HCT116 (cell line): Measurements from ENCODE around the gene VASH1. TPM values are rescaled to one million over a fixed set of nuclear protein-coding genes. Genes with fewer than 3 reads are reported as not detected.

Experiments used
- ATAC-seq: fragments of 200-7000 bp; cut with Tn5 transposase; 2 replicates; pipeline ENCODE4 v1.9.1; 2020; ENCODE audit warnings: mild to moderate bottlenecking, moderate library complexity
- BruUV-seq: library from RNA; stranded (reverse); fragments of 400-500 nt; replicated peaks from 2 replicates; lab custom pipeline; 2021; lab: Mats Ljungman, UMichigan
- CTCF ChIA-PET: fragments of 300-600 bp; sonication (Branson Sonifier 250); formaldehyde crosslinking; loops from one replicate; lab custom pipeline; 2021; ENCODE audit warnings: antibody characterized with exemption; lab: Charles Lee
- POLR2A ChIA-PET: fragments of 300-600, 350-600 bp; sonication (Branson Sonifier 250); formaldehyde crosslinking; loops from one replicate; lab custom pipeline; 2021; ENCODE audit warnings: antibody characterized with exemption; lab: Charles Lee
- RAD21 ChIA-PET, 2 experiments: fragments of 300-600 bp; sonication (Branson Sonifier 250); formaldehyde crosslinking; loops; one replicate each; lab custom pipeline; 2023; ENCODE audit warnings: low total read pairs in 2 of 2; ENCODE audit not compliant: uncharacterized antibody in 2 of 2, unreplicated experiment in 2 of 2, low non-redundant PET in 1 of 2; lab: Charles Lee
- DNase-seq: peaks from one replicate; pipeline ENCODE4 v3.0.0-alpha.2; 2010; ENCODE audit warnings: low read depth, low spot score
- H2AFZ ChIP-seq: fragments of 200-600 bp; shearing (Covaris generic), sonication (generic); 2 replicates; pipeline ENCODE4 v1.6.1; 2017; ENCODE audit warnings: low read depth, mixed run types, mixed read lengths, antibody characterized with exemption, low read length; ENCODE audit not compliant: poor library complexity, severe bottlenecking
- H3K27ac ChIP-seq: 2 replicates; pipeline ENCODE4 v1.5.1; 2012; ENCODE audit warnings: low read depth, low read length
- H3K27me3 ChIP-seq: fragments of 200-600 bp; sonication (generic); 2 replicates; pipeline ENCODE4 v1.6.1; 2016; ENCODE audit warnings: mixed run types, low read length, mixed read lengths; ENCODE audit not compliant: insufficient read depth
- H3K36me3 ChIP-seq, 2 experiments: fragments of 200-500 bp in 1 of 2; fragments of 200-600 bp in 1 of 2; sonication (Bioruptor generic) in 1 of 2; sonication (generic) in 1 of 2; 2 replicates each; pipeline versions ENCODE4 v1.5.1 to v1.6.1; 2014 to 2016; ENCODE audit warnings: low read length in 2 of 2, inconsistent platforms in 1 of 2, mixed read lengths in 1 of 2, mixed run types in 1 of 2; ENCODE audit not compliant: insufficient read depth in 2 of 2, control insufficient read depth in 1 of 2
- H3K4me1 ChIP-seq, 2 experiments: fragments of 200-600 bp in 1 of 2; sonication (generic) in 1 of 2; 2 replicates each; pipeline versions ENCODE4 v1.5.1 to v1.6.1; 2012 to 2017; ENCODE audit warnings: low read length in 2 of 2, inconsistent platforms in 1 of 2, mild to moderate bottlenecking in 1 of 2, mixed read lengths in 1 of 2, mixed run types in 1 of 2, moderate library complexity in 1 of 2; ENCODE audit not compliant: insufficient read depth in 2 of 2, control insufficient read depth in 1 of 2
- H3K4me2 ChIP-seq: fragments of 200-600 bp; sonication (generic); 2 replicates; pipeline ENCODE4 v1.6.1; 2017; ENCODE audit warnings: mixed run types, low read length, mixed read lengths
- H3K4me3 ChIP-seq, 2 experiments: fragments of 200-600 bp in 1 of 2; sonication (generic) in 1 of 2; replicated peaks in 1 of 2; 2 replicates each; pipeline ENCODE4 v1.5.1; 2011 to 2016; ENCODE audit warnings: low read length in 2 of 2, control low read depth in 1 of 2, low read depth in 1 of 2, mild to moderate bottlenecking in 1 of 2, mixed read lengths in 1 of 2, mixed run types in 1 of 2
- H3K79me2 ChIP-seq: fragments of 200-600 bp; sonication (generic); 2 replicates; pipeline ENCODE4 v1.6.1; 2017; ENCODE audit warnings: mild to moderate bottlenecking, mixed run types, low read length, moderate library complexity, mixed read lengths; ENCODE audit not compliant: insufficient read depth
- H3K9ac ChIP-seq: fragments of 200-600 bp; sonication (generic); 2 replicates; pipeline ENCODE4 v1.6.1; 2016; ENCODE audit warnings: low read length, mixed read lengths
- H3K9me2 ChIP-seq: fragments of 200-600 bp; sonication (generic), shearing (Covaris generic); 2 replicates; pipeline ENCODE4 v1.6.1; 2017; ENCODE audit warnings: mixed run types, mild to moderate bottlenecking, moderate library complexity; ENCODE audit not compliant: insufficient read depth
- H3K9me3 ChIP-seq, 2 experiments: fragments of 200-500 bp in 1 of 2; fragments of 200-600 bp in 1 of 2; sonication (Bioruptor generic) in 1 of 2; sonication (generic) in 1 of 2; 2 replicates each; pipeline ENCODE4 v1.6.1; 2014 to 2017; ENCODE audit warnings: low read length in 2 of 2, mixed read lengths in 2 of 2, inconsistent platforms in 1 of 2, low read depth in 1 of 2, mild to moderate bottlenecking in 1 of 2, mixed run types in 1 of 2, moderate library complexity in 1 of 2; ENCODE audit not compliant: control insufficient read depth in 1 of 2, insufficient read depth in 1 of 2
- H4K20me1 ChIP-seq: fragments of 200-600 bp; sonication (generic), shearing (Covaris generic); 2 replicates; pipeline ENCODE4 v1.6.1; 2017; ENCODE audit warnings: mixed run types, mild to moderate bottlenecking, moderate library complexity; ENCODE audit not compliant: insufficient read depth
- CBX3 ChIP-seq: IDR thresholded peaks from 2 replicates; pipeline ENCODE4 v1.6.1; 2012; ENCODE audit warnings: low read depth
- CTCF ChIP-seq, 3 experiments: fragments of 200-600 bp in 1 of 3; sonication (generic) in 1 of 3; IDR thresholded peaks in 2 of 3; conservative IDR thresholded peaks in 1 of 3; 2 replicates each; pipeline ENCODE4 v1.5.1; 2012 to 2017; ENCODE audit warnings: low read depth in 2 of 3, low read length in 2 of 3, antibody characterized with exemption in 1 of 3, borderline replicate concordance in 1 of 3, control low read depth in 1 of 3, mild to moderate bottlenecking in 1 of 3, mixed read lengths in 1 of 3, mixed run types in 1 of 3, moderate library complexity in 1 of 3; ENCODE audit not compliant: insufficient read depth in 1 of 3
- POLR2A ChIP-seq: IDR thresholded peaks from 2 replicates; pipeline ENCODE4 v1.7.0; 2011; ENCODE audit warnings: borderline replicate concordance; ENCODE audit not compliant: insufficient read depth, insufficient read length; ENCODE audit errors: extremely low read depth
- RAD21 ChIP-seq: IDR thresholded peaks from 2 replicates; pipeline ENCODE4 v1.6.1; 2012; ENCODE audit warnings: low read depth, mild to moderate bottlenecking
- REST ChIP-seq: IDR thresholded peaks from 2 replicates; pipeline ENCODE4 v1.6.1; 2012; ENCODE audit warnings: low read depth
- SP1 ChIP-seq: IDR thresholded peaks from 2 replicates; pipeline ENCODE4 v1.6.1; 2012; ENCODE audit warnings: low read depth
- ZFX ChIP-seq: fragments of 450-650 bp; IDR thresholded peaks from 2 replicates; pipeline ENCODE4 v1.6.1; 2017
- intact Hi-C: fragments of 100-400 bp; cut with micrococcal nuclease; formaldehyde crosslinking; loops from 2 replicates; pipeline ENCODE4 v1.10.0; 2022
- total RNA-seq: library from RNA; stranded (reverse); gene quantifications from one replicate; pipeline ENCODE4 v1.2.1, GENCODE V29; 2021; ENCODE audit not compliant: unreplicated experiment

VASH1 gene
- total RNA-seq, 1 experiment from 2014 or later, result 13.3 TPM

DNA sequence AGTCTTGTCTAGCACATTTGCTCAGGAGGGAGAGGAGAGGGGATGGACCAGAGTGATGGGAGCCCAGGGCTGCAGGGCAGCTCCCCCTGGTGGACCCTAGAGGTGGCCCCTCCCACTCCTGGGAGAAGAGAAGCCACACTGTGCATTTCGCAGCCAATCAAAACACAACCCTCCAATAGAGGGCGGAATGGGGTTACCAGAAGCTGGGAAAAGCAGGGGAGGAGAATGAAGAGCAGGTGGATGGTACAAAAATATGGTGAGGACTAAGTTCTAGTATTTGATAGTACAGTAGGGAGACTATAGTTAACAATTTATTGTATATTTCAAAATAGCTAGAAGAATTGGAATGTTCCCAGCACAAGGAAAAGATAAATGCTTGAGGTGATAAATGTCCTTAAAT lies 23.6 kb downstream of the VASH1 start:
- BruUV-seq, result no TSS peak
- Histone ChIP-seq H3K36me3 (peaks cover 22 to 29% of the 10 kb centered on the region in 2 experiments; a peak in 3 of 4 replicates), H3K27ac (no peak overlapping the region), H3K27me3 (no peaks in the 10 kb centered on the region), H2AFZ (no peak overlapping the region), H3K79me2 (no peaks in the 10 kb centered on the region), H3K4me2 (no peak overlapping the region), H3K9me2 (no peaks in the 10 kb centered on the region), H3K4me3 (no peak overlapping the region), H3K9me3 (no peaks in the 10 kb centered on the region), H3K9ac (no peak overlapping the region), H3K4me1 (no peaks in the 10 kb centered on the region), H4K20me1 (no peaks in the 10 kb centered on the region)
- TF ChIP-seq CBX3 (0 out of 2 replicates have a peak, but pooled peaks have one; percentile 37), REST (no peak), ZFX (no peak), CTCF (IDR thresholded peaks at IDR 0.05 in 2 of 3, conservative IDR thresholded peaks at IDR 0.05 in 1 of 3; ENCODE audit: borderline replicate concordance in 1 of 3, insufficient read depth in 1 of 3, low read depth in 2 of 3, low read length in 2 of 3) (peak; percentile 97 to 99 (median 98)), RAD21 (peak; percentile 80), POLR2A (no peak), SP1 (peak; percentile 41; the same call in 1 of the 2 replicates)
- intact Hi-C loops, result loop anchor here (1.0 kb wide), 1 partner anchor 75 kb away; no protein-coding TSS in a partner anchor
- peak; percentile 60 for DNase-seq
- CTCF ChIA-PET, result interaction anchor here (0.6 to 2.6 kb wide), 14 partner anchors 8 to 429 kb away, joined by 3 to 38 read pairs (median 5); partner anchors contain the start of gene VASH1
- POLR2A ChIA-PET, result interaction anchor here (1.0 to 1.8 kb wide), 2 partner anchors 8 to 27 kb away, joined by 3 to 5 read pairs; no protein-coding TSS in a partner anchor
- RAD21 ChIA-PET, result no interaction called here
- ATAC-seq, result peak; percentile 100
